Measurements from ENCODE around the gene KRT8. TPM values are rescaled to one million over a fixed set of nuclear protein-coding genes. Genes with fewer than 3 reads are reported as not detected.
"Not testable (repeated sequence)": the region's sequence is repeated elsewhere in the genome, so short reads cannot be mapped to it uniquely, and the experiment has no call there.

The KRT8 gene
- under 1 TPM in 2 of 3 donors, not detected in 1; 0.24 to 0.25 TPM for total RNA-seq
- 0.34 TPM for total RNA-seq (2013)

DNA sequence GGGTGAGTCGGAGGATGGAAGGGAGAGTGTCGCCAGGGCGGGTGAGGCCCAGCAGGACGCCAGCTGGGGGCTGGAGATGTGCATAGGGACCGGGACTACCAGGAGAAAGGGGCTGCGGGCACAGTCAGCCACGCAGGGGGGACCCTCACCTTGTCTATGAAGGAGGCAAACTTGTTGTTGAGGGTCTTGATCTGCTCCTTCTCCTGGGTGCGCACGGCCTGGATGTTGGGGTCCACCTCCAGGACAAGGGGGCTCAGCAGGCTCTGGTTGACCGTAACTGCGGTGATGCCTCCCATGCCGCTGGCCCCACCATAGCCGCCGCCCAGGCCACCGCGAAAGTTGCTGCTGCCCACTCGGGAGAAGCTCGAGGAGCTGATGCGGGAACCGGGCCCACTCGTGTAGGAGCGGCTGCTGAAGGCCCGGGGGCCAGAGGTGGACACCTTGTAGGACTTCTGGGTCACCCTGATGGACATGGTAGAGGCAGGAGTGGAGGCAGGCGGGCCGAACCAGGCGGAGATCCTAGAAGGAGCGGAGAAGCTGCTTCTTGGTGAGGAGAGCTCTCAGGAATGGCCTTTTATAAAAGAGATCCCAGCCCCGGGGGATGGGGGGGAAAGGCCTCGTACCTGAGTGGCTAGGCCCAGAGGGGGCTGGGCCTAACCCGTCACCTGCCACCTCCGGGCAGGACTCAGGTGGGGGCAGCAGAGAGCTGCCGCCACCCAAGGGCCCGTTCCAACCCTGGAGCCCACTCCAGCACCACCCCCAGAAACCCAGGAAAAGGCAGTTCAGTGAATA is at the start of gene KRT8:
TSS of gene KRT8 (minus strand) at position 568 of the 792 bp plus-strand sequence. CDS start at position 473, 95 bp downstream.
- peak within 1 kb of the TSS in 1 of 2 donors; percentile 58 for H3K27ac Mint-ChIP-seq

DNA sequence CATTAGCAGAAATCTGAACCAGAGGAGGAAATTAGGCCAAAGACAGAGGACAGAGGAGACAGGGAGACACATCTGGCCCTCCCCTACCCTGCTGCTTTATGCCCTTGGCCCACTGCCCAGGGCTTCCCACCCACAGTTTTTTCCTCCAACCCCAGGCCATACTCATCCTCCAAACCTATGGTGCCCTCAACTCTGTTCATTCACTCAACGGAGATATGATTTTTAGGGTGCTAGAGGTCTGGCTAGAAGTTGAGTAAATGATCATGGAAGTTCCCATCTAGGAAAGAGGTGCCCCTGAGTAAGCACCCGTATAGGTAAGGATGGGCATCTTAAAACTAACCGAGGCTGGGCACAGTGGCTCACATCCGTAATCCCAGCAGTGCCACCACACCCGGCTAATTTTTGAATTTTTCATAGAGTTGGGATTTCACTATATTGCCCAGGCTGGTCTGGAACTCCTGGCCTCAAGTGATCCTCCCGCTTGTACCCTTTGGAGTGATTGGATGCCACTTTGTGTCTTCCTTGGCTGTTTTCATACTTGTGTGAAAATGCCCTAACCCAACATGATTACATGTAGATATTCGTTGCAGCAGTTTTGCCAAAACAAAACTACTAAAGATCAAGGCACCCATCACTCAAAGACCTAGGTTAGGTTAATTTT is 48.4 kb upstream of the KRT8 start:
- no peak overlapping the region for H3K4me3 ChIP-seq (ENCODE audit: low read length)
- ATAC-seq = no peak
- Mint-ChIP-seq H3K9me3 (no peaks in the 10 kb centered on the region), H3K4me3 (no peak overlapping the region), H3K36me3 (no peaks in the 10 kb centered on the region), H3K27ac (no peak overlapping the region), H3K4me1 (peaks cover 0 to 16% of the 10 kb centered on the region in 2 donors), H3K27me3 (ENCODE audit: low read depth in 2 of 2) (peaks cover 0 to 11% of the 10 kb centered on the region in 2 donors)
- H3K36me3 ChIP-seq (ENCODE audit: control insufficient read depth, insufficient read depth, low read length) = no peaks in the 10 kb centered on the region
- 94% methylated on average over 6 of the region's 7 CpGs for WGBS (ENCODE audit: insufficient coverage)
- no peak for DNase-seq
- intact Hi-C loops (cut with micrococcal nuclease) = no loop called here
- no peaks in the 10 kb centered on the region for H3K9me3 ChIP-seq (ENCODE audit: control insufficient read depth, insufficient read depth, low read length)
- TF ChIP-seq, protein P1, sequence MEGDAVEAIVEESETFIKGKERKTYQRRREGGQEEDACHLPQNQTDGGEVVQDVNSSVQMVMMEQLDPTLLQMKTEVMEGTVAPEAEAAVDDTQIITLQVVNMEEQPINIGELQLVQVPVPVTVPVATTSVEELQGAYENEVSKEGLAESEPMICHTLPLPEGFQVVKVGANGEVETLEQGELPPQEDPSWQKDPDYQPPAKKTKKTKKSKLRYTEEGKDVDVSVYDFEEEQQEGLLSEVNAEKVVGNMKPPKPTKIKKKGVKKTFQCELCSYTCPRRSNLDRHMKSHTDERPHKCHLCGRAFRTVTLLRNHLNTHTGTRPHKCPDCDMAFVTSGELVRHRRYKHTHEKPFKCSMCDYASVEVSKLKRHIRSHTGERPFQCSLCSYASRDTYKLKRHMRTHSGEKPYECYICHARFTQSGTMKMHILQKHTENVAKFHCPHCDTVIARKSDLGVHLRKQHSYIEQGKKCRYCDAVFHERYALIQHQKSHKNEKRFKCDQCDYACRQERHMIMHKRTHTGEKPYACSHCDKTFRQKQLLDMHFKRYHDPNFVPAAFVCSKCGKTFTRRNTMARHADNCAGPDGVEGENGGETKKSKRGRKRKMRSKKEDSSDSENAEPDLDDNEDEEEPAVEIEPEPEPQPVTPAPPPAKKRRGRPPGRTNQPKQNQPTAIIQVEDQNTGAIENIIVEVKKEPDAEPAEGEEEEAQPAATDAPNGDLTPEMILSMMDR (IDR thresholded peaks at IDR 0.05) = no peak
- H3K27me3 ChIP-seq (ENCODE audit: control insufficient read depth, insufficient read depth, low read length) = peaks cover 6% of the 10 kb centered on the region
- H3K4me1 ChIP-seq (ENCODE audit: control insufficient read depth, insufficient read depth, low read length) = peaks cover 9% of the 10 kb centered on the region
- H3K27ac ChIP-seq (ENCODE audit: low read length) = no peak overlapping the region

More for the DNA sequence above, at the start of gene KRT8:
- Mint-ChIP-seq H3K4me1 (peaks cover 0 to 20% of the 10 kb centered on the region in 2 donors), H3K27me3 (ENCODE audit: low read depth in 2 of 2) (peaks cover 0 to 28% of the 10 kb centered on the region in 2 donors), H3K4me3 (peak within 1 kb of the TSS; percentile 71)
- H3K36me3 ChIP-seq (ENCODE audit: control insufficient read depth, insufficient read depth, low read length); ATAC-seq; H3K27me3 ChIP-seq (ENCODE audit: control insufficient read depth, insufficient read depth, low read length); DNase-seq; H3K36me3 Mint-ChIP-seq; H3K27ac ChIP-seq (ENCODE audit: low read length); H3K9me3 ChIP-seq (ENCODE audit: control insufficient read depth, insufficient read depth, low read length); intact Hi-C loops (cut with micrococcal nuclease); H3K4me3 ChIP-seq (ENCODE audit: low read length); H3K9me3 Mint-ChIP-seq: not testable (repeated sequence)
- WGBS (ENCODE audit: insufficient coverage) = 92% methylated on average over 33 of the region's 33 CpGs
- H3K4me1 ChIP-seq (ENCODE audit: control insufficient read depth, insufficient read depth, low read length) = peaks cover 21% of the 10 kb centered on the region

DNA sequence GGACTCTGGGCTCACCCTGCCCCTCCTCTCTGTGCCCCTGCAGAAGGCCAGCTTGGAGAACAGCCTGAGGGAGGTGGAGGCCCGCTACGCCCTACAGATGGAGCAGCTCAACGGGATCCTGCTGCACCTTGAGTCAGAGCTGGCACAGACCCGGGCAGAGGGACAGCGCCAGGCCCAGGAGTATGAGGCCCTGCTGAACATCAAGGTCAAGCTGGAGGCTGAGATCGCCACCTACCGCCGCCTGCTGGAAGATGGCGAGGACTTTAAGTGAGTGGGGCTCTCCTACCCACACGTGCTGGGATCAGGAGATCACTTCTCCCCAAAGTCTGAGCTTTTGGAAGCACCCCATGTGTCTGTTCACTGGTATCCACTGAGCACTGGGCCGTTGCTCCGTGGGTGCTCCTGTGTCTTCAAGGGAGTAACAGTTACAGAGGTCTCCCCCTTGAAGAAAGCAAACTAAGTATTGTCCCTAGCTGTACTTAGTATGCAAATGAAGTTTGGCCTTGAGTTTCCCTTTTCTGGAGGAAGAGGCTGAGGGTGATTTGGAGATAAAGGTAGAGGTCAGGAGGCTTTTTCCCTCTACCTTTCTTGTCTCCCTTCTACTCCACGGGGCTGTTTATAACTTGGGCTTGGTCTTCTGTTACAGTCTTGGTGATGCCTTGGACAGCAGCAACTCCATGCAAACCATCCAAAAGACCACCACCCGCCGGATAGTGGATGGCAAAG is 47.4 kb upstream of the KRT8 start:
- H3K4me1 ChIP-seq (ENCODE audit: control insufficient read depth, insufficient read depth, low read length) = peaks cover 10% of the 10 kb centered on the region
- H3K27ac ChIP-seq (ENCODE audit: low read length) = no peak overlapping the region
- H3K9me3 ChIP-seq (ENCODE audit: control insufficient read depth, insufficient read depth, low read length) = no peaks in the 10 kb centered on the region
- DNase-seq (no peak), ATAC-seq (no peak)
- no peaks in the 10 kb centered on the region for H3K36me3 ChIP-seq (ENCODE audit: control insufficient read depth, insufficient read depth, low read length)
- Mint-ChIP-seq H3K4me3 (no peak overlapping the region), H3K4me1 (peaks cover 0 to 16% of the 10 kb centered on the region in 2 donors), H3K27ac (no peak overlapping the region), H3K27me3 (ENCODE audit: low read depth in 2 of 2) (peaks cover 0 to 15% of the 10 kb centered on the region in 2 donors), H3K9me3 (no peaks in the 10 kb centered on the region), H3K36me3 (no peaks in the 10 kb centered on the region)
- intact Hi-C loops (cut with micrococcal nuclease) = no loop called here
- TF ChIP-seq, protein P1 (IDR thresholded peaks at IDR 0.05) = no peak
- WGBS (ENCODE audit: insufficient coverage) = 69% methylated on average over 15 of the region's 15 CpGs
- peaks cover 6% of the 10 kb centered on the region for H3K27me3 ChIP-seq (ENCODE audit: control insufficient read depth, insufficient read depth, low read length)
- H3K4me3 ChIP-seq (ENCODE audit: low read length) = no peak overlapping the region

DNA sequence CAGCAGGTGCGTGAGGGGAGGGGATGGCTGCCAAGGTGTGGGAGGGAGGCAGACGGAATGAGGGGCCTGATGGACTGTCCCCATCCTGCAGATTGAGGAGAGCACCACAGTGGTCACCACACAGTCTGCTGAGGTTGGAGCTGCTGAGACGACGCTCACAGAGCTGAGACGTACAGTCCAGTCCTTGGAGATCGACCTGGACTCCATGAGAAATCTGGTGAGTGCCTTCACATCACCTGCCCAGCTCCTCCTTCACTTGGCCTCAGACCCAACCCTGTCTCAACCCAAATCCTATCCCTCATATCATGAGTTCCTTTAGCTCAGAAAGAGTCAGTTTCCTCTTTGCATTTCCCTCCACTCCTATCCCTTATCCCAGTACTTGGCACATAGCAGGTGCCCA is 46.8 kb upstream of the KRT8 start:
- intact Hi-C loops (cut with micrococcal nuclease) = no loop called here
- Histone ChIP-seq H3K27ac (ENCODE audit: low read length) (no peak overlapping the region), H3K27me3 (ENCODE audit: control insufficient read depth, insufficient read depth, low read length) (peaks cover 6% of the 10 kb centered on the region), H3K4me3 (ENCODE audit: low read length) (no peak overlapping the region), H3K9me3 (ENCODE audit: control insufficient read depth, insufficient read depth, low read length) (no peaks in the 10 kb centered on the region), H3K36me3 (ENCODE audit: control insufficient read depth, insufficient read depth, low read length) (no peaks in the 10 kb centered on the region), H3K4me1 (ENCODE audit: control insufficient read depth, insufficient read depth, low read length) (peaks cover 10% of the 10 kb centered on the region)
- no peaks in the 10 kb centered on the region for H3K36me3 Mint-ChIP-seq
- H3K4me1 Mint-ChIP-seq = peaks cover 0 to 16% of the 10 kb centered on the region in 2 donors
- H3K27me3 Mint-ChIP-seq (ENCODE audit: low read depth in 2 of 2) = peaks cover 0 to 19% of the 10 kb centered on the region in 2 donors
- TF ChIP-seq, protein P1 (IDR thresholded peaks at IDR 0.05) = no peak
- H3K27ac Mint-ChIP-seq = no peak overlapping the region
- WGBS (ENCODE audit: insufficient coverage) = 93% methylated on average over 6 of the region's 6 CpGs
- DNase-seq = no peak
- no peak overlapping the region for H3K4me3 Mint-ChIP-seq
- H3K9me3 Mint-ChIP-seq = no peaks in the 10 kb centered on the region
- no peak for ATAC-seq
